ENCODE data around the gene RHOG. TPM values are rescaled to one million over a fixed set of nuclear protein-coding genes. Genes with fewer than 3 reads are reported as not detected.

The RHOG gene
- total RNA-seq, 1 experiment from 2014 or later = 26.4 TPM

GRCh38 chr11:3822312-3822711 is 18.4 kb downstream of the RHOG start:
- H3K23ac ChIP-seq (ENCODE audit: insufficient read length, low read depth, low read length) = no peak overlapping the region
- Mint-ChIP-seq H3K36me3 (ENCODE audit: insufficient read depth in 1 of 3, low read depth in 3 of 3) (peaks cover 18 to 39% (median 36%) of the 10 kb centered on the region in 3 experiments), H3K4me1 (peaks cover 34% of the 10 kb centered on the region in 2 experiments), H3K27me3 (ENCODE audit: low read depth) (no peaks in the 10 kb centered on the region), H3K9me3 (no peaks in the 10 kb centered on the region), H3K4me3 (no peak overlapping the region), H3K27ac (no peak overlapping the region)
- no peak overlapping the region for H2BK120ac ChIP-seq (ENCODE audit: low read depth, low read length, poor library complexity, severe bottlenecking)
- H2AK5ac ChIP-seq (ENCODE audit: insufficient read length, low read length) = no peak overlapping the region
- no peak for TF ChIP-seq CTCF (conservative IDR thresholded peaks at IDR 0.05)
- H3K18ac ChIP-seq (ENCODE audit: insufficient read length, low read depth, low read length) = no peak overlapping the region
- H4K20me1 ChIP-seq (ENCODE audit: control insufficient read depth, insufficient read depth, insufficient read length) = no peaks in the 10 kb centered on the region
- no peaks in the 10 kb centered on the region for H3K23me2 ChIP-seq (ENCODE audit: insufficient read length, low read depth, low read length, poor library complexity, severe bottlenecking)
- H2BK15ac ChIP-seq (ENCODE audit: low read depth, low read length) = no peak overlapping the region
- no peak overlapping the region for H3K14ac ChIP-seq (ENCODE audit: insufficient read depth, low read length)
- H3K4me2 ChIP-seq (ENCODE audit: insufficient read depth, insufficient read length, low read length) = no peak overlapping the region
- no peak overlapping the region for H4K91ac ChIP-seq (ENCODE audit: insufficient read length, low read depth, low read length)
- H3K56ac ChIP-seq (ENCODE audit: insufficient read length, low read depth, low read length) = no peak overlapping the region
- no peak overlapping the region for H3K27ac ChIP-seq (ENCODE audit: insufficient read length, low read depth, low read length)
- H2BK5ac ChIP-seq (ENCODE audit: insufficient read length, low read length) = no peak overlapping the region
- H3K9me3 ChIP-seq (ENCODE audit: control insufficient read depth, low read depth, low read length) = no peaks in the 10 kb centered on the region
- no CpG with 5 or more reads among the region's 7 CpGs for WGBS (ENCODE audit: extremely low coverage, insufficient read length, low lambda C conversion rate)
- no peak overlapping the region for H4K8ac ChIP-seq (replicated peaks; ENCODE audit: insufficient read length, low read depth, low read length)
- H3K4ac ChIP-seq (ENCODE audit: low read depth, low read length) = no peak overlapping the region
- no peak overlapping the region for H2BK12ac ChIP-seq (ENCODE audit: insufficient read length, low read depth, low read length)
- no peak overlapping the region for H2AFZ ChIP-seq (ENCODE audit: low read length)
- H3K9ac ChIP-seq (ENCODE audit: extremely low read depth, insufficient read length, low read length) = no peak overlapping the region
- H3T11ph ChIP-seq (ENCODE audit: low read length) = no peak overlapping the region
- no peaks in the 10 kb centered on the region for H3K79me2 ChIP-seq (ENCODE audit: insufficient read depth, low read length)
- no peak overlapping the region for H2BK20ac ChIP-seq (ENCODE audit: low read depth, low read length, poor library complexity, severe bottlenecking)
- no peaks in the 10 kb centered on the region for H3K27me3 ChIP-seq (ENCODE audit: insufficient read depth, low read length)
- no peak overlapping the region for H4K5ac ChIP-seq (ENCODE audit: insufficient read length, low read depth, low read length)
- H3K4me1 ChIP-seq (ENCODE audit: insufficient read depth, low read length) = peaks cover 13% of the 10 kb centered on the region; the same call in 1 of the 2 replicates
- H3K79me1 ChIP-seq (ENCODE audit: insufficient read depth, low read depth, low read length, poor library complexity, severe bottlenecking) = no peaks in the 10 kb centered on the region
- no peak for DNase-seq

Data from H9 (cell line).